NCI-H69 (cell line): ENCODE results near the gene CLMN.
A peak's percentile ranks its signal among the peaks of the same experiment; 100 is the strongest.

Experiments used
- DNase-seq: peaks from one replicate; lab custom pipeline; 2025; lab: John Stamatoyannopoulos, UW

The CLMN gene

DNA sequence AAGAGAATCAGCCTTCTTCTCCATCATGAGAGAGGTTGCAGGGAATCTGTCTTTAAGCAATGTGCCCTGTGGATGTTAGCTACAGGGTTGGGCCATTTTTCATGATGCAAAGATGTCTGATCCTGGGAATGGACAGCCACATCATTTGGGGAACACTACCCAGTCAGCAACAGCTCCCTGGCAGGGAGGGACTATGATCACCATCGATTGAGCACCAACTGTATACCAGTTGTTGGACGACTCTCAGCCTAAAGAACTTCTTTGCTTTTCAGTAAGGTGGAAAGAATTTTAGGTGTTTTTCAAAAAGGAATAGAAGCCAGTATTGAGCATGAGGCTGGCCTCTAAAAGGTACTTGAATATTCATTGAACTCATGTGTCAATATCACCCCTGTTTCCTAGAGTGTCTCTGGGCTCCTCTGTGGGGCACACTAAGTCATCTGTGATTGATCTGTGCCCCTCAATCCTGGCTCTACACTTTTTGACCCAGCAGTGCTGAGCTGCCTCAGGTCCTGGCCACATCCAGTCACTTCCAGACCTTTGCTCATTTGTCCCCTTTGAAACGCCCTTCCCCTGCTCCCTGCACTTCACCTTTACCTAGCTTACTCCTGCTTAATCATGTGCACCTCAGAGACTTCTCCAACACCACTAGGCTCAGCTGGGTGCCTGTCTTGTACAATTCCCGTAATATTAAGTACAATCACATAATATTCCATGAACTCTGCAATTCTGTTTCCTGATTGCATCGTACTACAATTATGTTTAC lies 2.2 kb upstream of the CLMN start:
- DNase-seq: no peak

- DNase-seq: peak; percentile 9
These were observed 1.4 kb upstream of the CLMN start for GRCh38 chr14:95320955-95321600.

DNA sequence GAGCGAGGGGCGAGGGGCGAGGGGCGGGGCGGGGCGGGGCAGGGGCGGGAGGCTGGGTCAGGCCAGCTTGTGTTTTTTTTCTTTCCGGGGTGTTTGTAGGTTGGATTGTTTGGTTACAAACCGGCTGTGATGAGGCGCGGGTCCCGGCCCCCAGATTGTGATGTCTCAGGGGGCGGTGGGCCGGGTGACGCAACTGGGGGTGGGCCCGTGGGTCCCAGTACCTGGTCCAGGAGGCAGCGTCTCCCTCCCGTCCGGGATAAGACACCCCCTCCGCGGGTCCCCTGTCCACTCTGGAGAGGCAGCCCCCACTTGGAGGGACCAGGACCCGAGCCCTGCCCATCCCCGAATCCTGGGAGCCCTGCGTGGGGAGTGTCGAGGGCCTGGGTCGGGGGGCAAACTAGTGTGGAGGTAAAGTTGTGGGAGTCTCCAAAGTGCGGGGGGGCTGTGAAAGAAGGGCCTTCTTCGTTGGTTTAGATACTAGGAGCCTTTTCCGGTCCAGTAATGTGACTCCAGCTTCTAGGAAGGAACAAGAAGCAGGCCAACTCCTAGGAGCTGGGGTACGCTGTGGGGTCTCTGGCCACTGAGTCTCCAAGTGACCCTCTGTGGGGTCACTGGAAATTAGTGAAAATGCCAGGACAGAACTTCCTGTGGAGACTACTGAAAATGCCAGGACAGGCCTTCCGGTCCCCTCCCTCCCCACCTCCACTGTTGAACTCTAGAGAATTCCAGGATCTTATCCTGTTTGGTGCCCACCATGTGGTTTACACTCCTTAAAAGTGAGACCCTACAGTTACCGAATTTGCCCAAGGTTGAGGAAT lies 579 bp upstream of the CLMN start:
- DNase-seq: no peak

GRCh38 chr14:95318399-95319311 lies 1.1 kb downstream of the CLMN start:
- no peak for DNase-seq

DNA sequence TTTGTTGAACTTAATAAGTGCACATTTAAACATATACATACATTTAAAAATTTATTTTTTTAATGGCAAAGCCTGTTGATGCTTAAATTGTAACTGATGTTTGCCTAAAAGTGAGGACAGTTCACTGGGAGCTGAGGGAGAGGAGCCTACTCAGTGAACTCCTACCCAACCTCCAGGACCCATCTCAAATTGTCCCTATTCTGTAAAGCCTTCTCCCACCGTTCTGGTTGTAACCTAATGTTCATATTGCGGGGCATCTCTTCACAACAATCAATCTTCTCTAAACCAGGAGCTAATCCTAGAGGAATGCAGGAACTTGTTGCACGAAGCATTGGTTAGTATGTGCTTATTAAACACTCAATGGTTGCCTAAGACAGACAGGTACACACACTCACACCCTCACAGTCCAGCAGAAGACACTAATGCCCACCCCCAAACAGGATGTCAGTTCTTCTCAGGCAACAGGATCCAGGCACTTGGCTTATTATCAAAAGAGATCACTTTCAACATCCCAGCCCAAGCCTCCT lies 1.8 kb downstream of the CLMN start:
- DNase-seq: no peak

DNA sequence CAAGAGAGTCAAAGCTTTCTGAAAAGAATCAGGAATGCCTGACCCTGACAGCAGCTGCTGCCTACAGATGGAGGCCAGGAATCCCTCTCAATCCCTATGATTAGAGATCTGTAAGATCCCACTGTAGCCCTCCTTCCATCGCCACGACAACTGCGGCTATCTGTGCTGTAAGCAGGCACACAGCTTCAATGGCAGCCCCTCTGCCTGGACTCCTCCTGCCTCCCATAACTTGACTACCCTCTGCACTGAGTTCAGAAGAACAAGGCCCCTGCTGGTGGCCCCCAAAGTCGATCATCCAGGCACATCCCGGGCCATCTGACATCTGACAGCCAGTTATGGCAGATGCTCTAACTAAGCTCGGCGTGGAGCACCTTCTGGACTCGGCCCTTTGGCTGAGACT lies 2.9 kb downstream of the CLMN start:
- no peak for DNase-seq

GRCh38 chr14:95315579-95315978 lies 4.1 kb downstream of the CLMN start:
- DNase-seq: no peak

GRCh38 chr14:95315156-95315555 lies 4.6 kb downstream of the CLMN start:
- DNase-seq: no peak

- DNase-seq: no peak
These were observed 5.1 kb downstream of the CLMN start for GRCh38 chr14:95314609-95315008.

GRCh38 chr14:95313707-95314106 lies 6.0 kb downstream of the CLMN start:
- DNase-seq: no peak

GRCh38 chr14:95313190-95313589 lies 6.5 kb downstream of the CLMN start:
- DNase-seq: no peak

DNA sequence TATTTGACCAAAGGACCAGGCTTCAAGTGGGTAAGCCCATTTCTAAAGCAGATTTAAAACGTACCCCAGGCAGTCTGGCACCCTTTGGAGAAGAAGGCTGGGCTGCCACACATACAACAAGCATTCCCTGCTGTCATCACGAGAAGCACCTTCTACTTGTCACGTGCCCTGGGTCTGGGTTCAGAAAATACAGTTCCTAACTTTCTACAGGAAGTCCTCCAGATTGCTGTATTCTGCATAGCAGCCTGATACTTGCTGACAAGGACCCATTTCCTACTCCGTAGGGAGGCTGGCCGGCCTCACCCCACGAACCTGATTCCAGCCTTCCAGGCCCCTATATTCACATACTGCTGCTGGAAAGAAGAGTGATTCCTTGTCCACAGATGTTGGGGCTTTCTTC lies 7.4 kb downstream of the CLMN start:
- no peak for DNase-seq

DNA sequence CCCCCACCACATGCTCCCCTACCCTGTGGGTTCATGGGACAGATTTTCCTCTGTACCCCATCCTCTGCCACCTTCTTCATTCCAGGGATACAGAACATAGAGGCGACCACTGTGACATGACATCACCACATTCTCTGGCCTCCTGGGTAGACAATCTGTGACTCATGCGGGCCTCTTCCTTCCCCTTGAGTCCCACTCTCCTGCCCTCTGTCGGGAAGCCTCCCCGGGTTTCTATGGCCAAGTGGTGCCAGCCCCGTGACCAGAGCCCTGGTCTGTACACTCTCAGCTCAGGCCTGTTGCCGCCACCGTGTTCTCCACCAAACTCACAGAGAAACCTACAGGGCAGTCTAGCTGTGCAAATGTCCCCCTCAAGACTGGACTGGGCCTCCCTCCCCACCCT lies 8.0 kb downstream of the CLMN start:
- no peak for DNase-seq

GRCh38 chr14:95310635-95311380 lies 8.9 kb downstream of the CLMN start:
- DNase-seq: no peak

GRCh38 chr14:95309261-95310051 lies 10.3 kb downstream of the CLMN start:
- no peak for DNase-seq

- no peak for DNase-seq
These were observed 11.6 kb downstream of the CLMN start for GRCh38 chr14:95308073-95308472.

- no peak for DNase-seq
These were observed 12.2 kb downstream of the CLMN start for GRCh38 chr14:95307402-95308041.

GRCh38 chr14:95305940-95306339 lies 13.8 kb downstream of the CLMN start:
- DNase-seq: no peak

GRCh38 chr14:95305145-95305544 lies 14.6 kb downstream of the CLMN start:
- DNase-seq: no peak

DNA sequence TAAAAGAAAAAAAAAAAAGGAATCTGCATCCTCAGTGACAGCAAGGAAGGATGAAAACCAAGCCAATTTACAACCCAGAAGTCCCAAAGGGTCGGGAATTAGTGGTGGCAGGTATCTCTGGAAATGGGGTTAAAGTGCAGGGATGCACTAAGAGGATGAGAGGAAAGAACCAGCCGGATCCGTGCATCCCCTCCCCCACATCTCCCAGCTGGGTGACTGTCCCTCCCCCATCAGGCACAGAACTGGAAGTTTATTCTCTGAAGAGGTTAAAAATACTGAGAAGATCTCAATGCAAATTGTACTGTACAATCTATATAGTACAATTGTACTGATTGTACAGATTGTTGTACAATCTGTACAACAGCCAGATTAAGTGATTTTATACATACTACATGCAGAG lies 15.4 kb downstream of the CLMN start:
- DNase-seq: no peak
